Tibial nerve (tissue), 3 donors: ENCODE results near the gene FCER1G.

Source experiments
- POLR2A ChIP-seq, 2 donors: fragments of 450-650 bp; IDR thresholded peaks; one replicate each; pipeline ENCODE4 v1.6.1; 2017; ENCODE audit warnings: antibody characterized with exemption in 2 of 2, mild to moderate bottlenecking in 2 of 2, moderate library complexity in 2 of 2
- TF ChIP-seq, protein P1 (sequence below), 5 experiments: fragments of 200-600 bp in 3 of 5; fragments of 450-650 bp in 2 of 5; sonication (generic) in 3 of 5; IDR thresholded peaks; one replicate each; pipeline ENCODE4 v1.5.1; 2016 to 2019; ENCODE audit warnings: antibody characterized with exemption in 5 of 5, mild to moderate bottlenecking in 3 of 5, moderate library complexity in 2 of 5

DNA sequence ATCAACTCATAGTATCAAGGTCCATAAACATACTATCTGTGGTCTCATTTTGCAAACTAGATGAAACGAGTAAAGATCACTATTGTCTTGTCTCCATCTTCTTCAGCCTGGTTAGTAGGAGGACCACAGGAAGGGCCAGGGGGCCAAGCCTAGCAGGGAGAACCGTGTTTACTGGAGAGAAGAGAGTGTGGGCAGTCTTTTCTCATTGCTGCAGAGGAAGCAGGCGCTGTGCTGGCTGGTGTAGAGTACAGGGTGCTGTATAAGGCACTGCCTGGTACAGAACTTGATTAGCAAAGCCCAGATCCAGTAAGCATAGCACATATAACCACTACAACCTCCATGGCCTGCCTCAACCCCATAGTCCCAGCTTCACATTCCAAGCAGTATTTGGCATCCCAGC is 27.8 kb upstream of the FCER1G start:
- TF ChIP-seq POLR2A (IDR thresholded peaks at IDR 0.05), result no peak
- TF ChIP-seq, protein P1, sequence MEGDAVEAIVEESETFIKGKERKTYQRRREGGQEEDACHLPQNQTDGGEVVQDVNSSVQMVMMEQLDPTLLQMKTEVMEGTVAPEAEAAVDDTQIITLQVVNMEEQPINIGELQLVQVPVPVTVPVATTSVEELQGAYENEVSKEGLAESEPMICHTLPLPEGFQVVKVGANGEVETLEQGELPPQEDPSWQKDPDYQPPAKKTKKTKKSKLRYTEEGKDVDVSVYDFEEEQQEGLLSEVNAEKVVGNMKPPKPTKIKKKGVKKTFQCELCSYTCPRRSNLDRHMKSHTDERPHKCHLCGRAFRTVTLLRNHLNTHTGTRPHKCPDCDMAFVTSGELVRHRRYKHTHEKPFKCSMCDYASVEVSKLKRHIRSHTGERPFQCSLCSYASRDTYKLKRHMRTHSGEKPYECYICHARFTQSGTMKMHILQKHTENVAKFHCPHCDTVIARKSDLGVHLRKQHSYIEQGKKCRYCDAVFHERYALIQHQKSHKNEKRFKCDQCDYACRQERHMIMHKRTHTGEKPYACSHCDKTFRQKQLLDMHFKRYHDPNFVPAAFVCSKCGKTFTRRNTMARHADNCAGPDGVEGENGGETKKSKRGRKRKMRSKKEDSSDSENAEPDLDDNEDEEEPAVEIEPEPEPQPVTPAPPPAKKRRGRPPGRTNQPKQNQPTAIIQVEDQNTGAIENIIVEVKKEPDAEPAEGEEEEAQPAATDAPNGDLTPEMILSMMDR (IDR thresholded peaks at IDR 0.05), result no peak
